GM18526 (cell line): ENCODE measurements around the gene SYNE2.

ENCODE experiments used
- POLR2A ChIP-seq: IDR thresholded peaks from 3 replicates; pipeline ENCODE4 v1.6.1; 2011; ENCODE audit not compliant: insufficient read length; ENCODE audit errors: extremely low read depth

The SYNE2 gene, protein sequence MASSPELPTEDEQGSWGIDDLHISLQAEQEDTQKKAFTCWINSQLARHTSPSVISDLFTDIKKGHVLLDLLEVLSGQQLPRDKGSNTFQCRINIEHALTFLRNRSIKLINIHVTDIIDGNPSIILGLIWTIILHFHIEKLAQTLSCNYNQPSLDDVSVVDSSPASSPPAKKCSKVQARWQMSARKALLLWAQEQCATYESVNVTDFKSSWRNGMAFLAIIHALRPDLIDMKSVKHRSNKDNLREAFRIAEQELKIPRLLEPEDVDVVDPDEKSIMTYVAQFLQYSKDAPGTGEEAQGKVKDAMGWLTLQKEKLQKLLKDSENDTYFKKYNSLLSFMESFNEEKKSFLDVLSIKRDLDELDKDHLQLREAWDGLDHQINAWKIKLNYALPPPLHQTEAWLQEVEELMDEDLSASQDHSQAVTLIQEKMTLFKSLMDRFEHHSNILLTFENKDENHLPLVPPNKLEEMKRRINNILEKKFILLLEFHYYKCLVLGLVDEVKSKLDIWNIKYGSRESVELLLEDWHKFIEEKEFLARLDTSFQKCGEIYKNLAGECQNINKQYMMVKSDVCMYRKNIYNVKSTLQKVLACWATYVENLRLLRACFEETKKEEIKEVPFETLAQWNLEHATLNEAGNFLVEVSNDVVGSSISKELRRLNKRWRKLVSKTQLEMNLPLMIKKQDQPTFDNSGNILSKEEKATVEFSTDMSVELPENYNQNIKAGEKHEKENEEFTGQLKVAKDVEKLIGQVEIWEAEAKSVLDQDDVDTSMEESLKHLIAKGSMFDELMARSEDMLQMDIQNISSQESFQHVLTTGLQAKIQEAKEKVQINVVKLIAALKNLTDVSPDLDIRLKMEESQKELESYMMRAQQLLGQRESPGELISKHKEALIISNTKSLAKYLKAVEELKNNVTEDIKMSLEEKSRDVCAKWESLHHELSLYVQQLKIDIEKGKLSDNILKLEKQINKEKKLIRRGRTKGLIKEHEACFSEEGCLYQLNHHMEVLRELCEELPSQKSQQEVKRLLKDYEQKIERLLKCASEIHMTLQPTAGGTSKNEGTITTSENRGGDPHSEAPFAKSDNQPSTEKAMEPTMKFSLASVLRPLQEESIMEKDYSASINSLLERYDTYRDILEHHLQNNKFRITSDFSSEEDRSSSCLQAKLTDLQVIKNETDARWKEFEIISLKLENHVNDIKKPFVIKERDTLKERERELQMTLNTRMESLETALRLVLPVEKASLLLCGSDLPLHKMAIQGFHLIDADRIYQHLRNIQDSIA (N-terminal part only)

GRCh38 chr14:63852817-63853731 lies at the start of gene SYNE2:
Gene SYNE2 (plus strand): TSS chr14:63853004. CDS start chr14:63909149, 56,145 bp downstream.
- peak; percentile 65 for TF ChIP-seq POLR2A

GRCh38 chr14:63833728-63834127 lies 19.1 kb upstream of the SYNE2 start:
- no peak for TF ChIP-seq POLR2A

DNA sequence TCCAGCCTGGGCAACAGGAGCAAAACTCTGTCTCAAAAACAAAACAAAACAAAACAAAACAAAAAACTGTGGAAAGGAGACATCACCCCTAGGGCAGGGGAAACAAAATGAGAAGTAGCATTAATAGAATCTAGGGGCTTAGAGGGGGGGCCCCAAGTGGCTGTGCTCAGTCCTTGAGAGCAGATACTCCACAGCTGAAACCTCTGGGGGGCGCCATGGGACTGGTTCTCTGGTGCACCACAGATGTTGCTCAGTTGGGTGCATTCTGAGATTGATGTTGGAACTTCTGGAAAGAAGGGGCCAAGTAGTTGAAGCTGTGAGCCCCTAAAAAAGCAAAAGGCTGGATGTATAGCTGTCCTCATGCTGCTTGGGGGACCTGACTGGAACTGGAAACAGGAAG lies 11.8 kb upstream of the SYNE2 start:
- no peak for TF ChIP-seq POLR2A

DNA sequence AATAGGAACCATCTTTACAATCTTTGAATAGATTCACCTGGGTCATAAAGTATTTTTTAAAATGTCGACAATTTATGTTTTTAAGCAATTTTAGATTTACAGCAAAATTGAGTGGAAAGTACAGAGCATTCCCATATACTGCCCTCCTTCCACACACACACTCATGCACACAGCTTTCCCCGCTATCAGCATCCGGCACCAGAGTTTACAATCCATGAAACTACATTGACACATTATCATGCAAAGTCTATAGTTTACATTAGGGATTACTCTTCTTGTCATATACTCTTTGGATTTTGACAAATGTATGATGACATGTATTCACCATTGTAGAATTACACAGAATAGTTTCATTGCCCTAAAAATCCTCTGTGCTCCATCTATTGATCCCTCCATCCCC lies 9.0 kb upstream of the SYNE2 start:
- TF ChIP-seq POLR2A, result no peak

DNA sequence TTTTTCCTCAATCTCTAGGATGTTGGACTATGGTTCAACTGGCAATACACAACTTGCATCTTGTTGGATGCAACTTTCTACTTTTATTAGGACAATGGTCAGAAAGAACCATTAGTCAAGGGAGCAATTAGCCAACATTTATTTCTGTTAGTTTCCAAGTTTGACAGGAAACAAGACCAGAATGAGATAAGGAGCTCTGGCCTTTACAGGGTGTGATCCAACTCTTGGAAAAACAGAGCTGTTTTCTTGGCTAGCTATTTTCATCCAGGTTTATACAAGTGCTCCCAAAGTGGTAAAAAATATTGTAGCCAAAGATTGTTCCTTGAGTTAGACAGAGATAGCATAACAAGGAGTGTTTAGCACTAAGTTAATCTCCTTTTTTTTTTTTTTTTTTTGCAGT lies 3.9 kb upstream of the SYNE2 start:
- no peak for TF ChIP-seq POLR2A

DNA sequence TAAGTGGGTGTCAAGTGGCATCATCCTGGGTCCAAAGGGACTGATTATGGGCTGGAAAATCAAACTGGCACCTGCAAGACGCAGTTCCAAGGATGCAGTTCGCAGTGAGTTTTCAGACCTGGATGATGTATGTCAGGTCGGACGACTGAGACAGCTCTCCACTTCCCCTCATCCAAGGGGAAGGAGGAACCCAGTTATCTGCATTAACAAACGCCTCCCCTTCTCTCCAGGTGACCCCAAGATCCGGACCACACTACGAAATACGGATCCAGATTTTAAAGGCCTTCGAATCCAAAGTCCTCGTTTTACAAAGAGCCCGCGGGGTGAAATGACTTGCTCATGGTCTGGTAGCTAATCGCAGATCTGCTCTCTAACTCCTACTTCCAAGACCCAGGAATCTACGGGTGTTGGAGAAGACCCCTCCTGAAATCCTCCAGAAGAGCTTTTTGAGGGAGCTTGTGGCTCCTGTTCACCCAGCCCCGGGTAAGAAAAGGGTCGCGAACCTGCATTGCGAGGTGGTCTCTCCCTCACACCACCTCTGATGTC lies 460 bp upstream of the SYNE2 start:
- TF ChIP-seq POLR2A, result no peak

- TF ChIP-seq POLR2A, result no peak
These were observed 1.1 kb downstream of the SYNE2 start for GRCh38 chr14:63853831-63854293.

- TF ChIP-seq POLR2A, result no peak
These were observed 1.5 kb downstream of the SYNE2 start for GRCh38 chr14:63854330-63854729.

DNA sequence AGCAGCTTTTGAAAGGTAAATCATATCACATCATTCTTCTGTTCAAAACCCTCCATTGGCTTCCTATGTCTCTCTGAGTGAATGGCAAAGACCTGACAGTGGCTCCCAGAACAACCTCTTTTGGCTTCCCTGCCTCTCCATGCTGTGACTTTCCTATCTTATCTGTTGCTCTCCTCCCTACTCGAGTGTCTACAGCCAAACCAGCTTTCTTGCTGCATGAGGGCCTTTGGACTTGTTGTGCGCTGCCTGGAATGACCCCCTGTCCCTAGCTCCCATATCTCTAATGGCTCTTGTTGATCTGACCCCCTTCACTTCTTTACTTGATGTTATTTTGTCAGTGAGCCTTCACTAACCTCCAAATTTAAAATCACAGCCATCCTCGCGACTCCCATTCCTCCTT lies 2.5 kb downstream of the SYNE2 start:
- TF ChIP-seq POLR2A, result no peak

DNA sequence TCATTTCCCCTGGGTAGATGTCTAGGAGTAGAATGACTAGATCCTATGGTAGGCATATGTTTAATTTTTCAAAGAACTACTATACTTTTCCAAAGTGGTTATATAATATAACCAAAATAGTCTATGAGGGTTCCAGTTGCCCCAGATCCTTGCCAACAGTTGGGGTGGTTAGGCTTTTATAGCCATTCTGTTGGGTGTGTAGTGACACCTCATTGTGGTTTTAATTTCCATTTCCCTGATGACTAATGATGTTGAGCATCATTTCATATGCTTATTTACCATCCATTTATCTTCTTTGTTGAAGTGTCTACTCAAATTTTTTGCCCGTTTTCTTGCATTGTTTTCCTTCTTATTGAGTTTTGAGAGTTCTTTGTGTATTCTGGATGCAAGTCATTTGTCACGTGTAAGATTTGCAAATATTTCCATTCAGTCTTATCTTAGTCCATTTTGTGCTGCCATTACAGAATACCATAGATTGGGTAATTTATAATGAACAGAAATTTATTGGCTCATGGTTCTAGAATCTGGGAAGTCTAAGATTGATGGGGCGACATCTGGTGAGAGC lies 4.7 kb downstream of the SYNE2 start:
- no peak for TF ChIP-seq POLR2A

DNA sequence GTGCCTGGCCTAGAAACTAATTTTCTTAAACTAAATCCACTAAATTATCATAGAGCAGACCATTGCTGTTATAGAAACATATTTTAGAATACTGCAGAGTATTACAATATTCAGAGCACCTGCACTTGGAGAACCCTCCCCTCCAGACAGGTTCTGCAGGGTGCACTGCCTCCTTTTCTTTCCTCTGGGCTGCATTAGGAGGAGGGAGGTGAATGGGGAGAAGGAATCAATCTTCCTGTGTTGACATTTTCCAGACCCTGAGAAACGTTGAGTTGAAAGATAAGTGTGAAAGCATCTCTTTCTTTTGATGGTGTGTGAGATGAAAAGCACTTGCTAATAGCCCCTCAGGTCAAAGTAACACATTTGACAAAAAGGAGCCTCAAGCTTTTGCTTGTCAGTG lies 7.3 kb downstream of the SYNE2 start:
- TF ChIP-seq POLR2A, result no peak

- TF ChIP-seq POLR2A, result no peak
These were observed 9.4 kb downstream of the SYNE2 start for GRCh38 chr14:63862163-63862562.

DNA sequence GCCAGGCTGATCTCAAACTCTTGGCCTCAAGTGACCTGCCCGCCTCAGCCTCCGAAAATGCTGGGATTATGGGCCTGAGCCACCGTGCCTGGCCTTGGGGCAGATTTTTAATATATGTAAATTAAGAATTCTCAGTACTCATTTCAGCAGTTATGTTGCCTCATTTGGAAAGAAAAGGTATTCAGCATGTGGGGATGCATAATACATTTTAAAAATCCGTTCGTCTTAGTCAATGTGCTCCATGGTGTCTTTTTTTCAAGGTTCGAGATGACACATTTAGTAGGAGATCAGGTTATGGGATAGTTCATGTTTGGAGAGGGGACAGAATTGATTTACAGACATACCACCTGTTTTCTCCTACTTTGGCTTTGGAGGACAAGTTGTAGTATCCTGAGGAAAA lies 10.2 kb downstream of the SYNE2 start:
- TF ChIP-seq POLR2A, result no peak
